Measurements from ENCODE around the gene PLPP1.
A peak's percentile ranks its signal among the peaks of the same experiment; 100 is the strongest.
"Not testable (repeated sequence)": the region's sequence is repeated elsewhere in the genome, so short reads cannot be mapped to it uniquely, and the experiment has no call there.

Gene PLPP1

DNA sequence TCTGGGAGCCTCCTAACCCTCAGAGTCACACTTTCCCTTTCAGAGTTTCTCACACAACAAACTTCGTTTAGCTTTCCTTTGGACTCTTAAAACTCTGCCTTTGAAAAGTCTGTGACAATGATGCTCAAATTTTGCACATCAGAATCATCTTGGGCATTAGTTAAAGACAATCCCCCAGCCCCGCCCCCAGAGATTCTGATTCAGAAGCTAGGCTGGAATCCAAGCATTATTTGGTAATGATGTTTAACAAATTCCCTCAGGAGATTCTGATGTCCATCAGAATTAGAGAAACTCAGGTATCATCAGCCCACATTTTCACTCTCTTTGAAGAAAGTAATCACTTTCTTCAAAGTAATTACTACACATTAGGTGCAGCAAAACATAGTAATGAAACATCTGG is 9.6 kb upstream of the PLPP1 start:
- Histone ChIP-seq H3K9me3 (ENCODE audit: control insufficient read depth, insufficient read depth, low read depth, low read length) (no peaks in the 10 kb centered on the region), H3K27me3 (ENCODE audit: control insufficient read depth, insufficient read depth, low read length) (no peaks in the 10 kb centered on the region), H3K4me3 (ENCODE audit: low read depth, low read length) (no peak overlapping the region), H3K4me1 (ENCODE audit: control insufficient read depth, insufficient read depth, low read length) (peaks cover 14% of the 10 kb centered on the region), H3K9ac (ENCODE audit: low read length) (no peak overlapping the region), H3K27ac (ENCODE audit: low read depth, low read length) (no peak overlapping the region), H3K36me3 (ENCODE audit: control insufficient read depth, insufficient read depth, low read length) (no peaks in the 10 kb centered on the region)

DNA sequence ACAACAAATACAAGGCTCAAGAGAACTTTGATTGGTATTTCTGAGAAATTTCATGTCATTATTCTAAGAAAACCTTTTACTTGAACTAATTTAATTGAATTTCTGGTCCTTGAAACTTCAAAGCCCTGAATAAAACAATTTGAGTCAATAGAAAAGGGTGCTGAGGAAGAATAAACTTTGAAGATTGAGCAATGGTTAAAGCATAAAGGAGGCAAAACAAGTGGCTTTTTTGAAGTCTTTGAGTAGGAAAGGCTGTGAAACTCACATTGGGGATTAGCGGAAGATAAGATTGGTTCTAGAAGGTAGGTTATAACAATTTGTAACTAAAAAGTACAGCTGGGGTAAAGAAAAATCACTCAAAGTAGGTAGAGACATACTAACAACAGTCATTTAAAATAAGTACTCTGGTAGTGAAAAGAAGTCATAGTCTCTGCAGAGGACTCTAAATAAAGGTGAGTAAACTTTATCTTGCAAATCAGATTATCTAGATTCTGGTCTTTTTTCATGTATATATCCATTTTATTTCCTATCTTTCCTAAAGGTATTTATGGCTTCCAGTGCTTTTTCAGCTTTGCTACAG is 6.4 kb upstream of the PLPP1 start:
- H3K4me3 ChIP-seq (ENCODE audit: low read depth, low read length), result no peak overlapping the region
- H3K9me3 ChIP-seq (ENCODE audit: control insufficient read depth, insufficient read depth, low read depth, low read length), result no peaks in the 10 kb centered on the region
- no peaks in the 10 kb centered on the region for H3K36me3 ChIP-seq (ENCODE audit: control insufficient read depth, insufficient read depth, low read length)
- H3K4me1 ChIP-seq (ENCODE audit: control insufficient read depth, insufficient read depth, low read length), result peaks cover 26% of the 10 kb centered on the region
- H3K27ac ChIP-seq (ENCODE audit: low read depth, low read length), result 0 out of 2 replicates have a peak overlapping the region, but pooled peaks have one; percentile 53
- no peak overlapping the region for H3K9ac ChIP-seq (ENCODE audit: low read length)
- H3K27me3 ChIP-seq (ENCODE audit: control insufficient read depth, insufficient read depth, low read length), result no peaks in the 10 kb centered on the region

- no peak overlapping the region for H3K9ac ChIP-seq (ENCODE audit: low read length)
- H3K9me3 ChIP-seq (ENCODE audit: control insufficient read depth, insufficient read depth, low read depth, low read length), result no peaks in the 10 kb centered on the region
- no peaks in the 10 kb centered on the region for H3K36me3 ChIP-seq (ENCODE audit: control insufficient read depth, insufficient read depth, low read length)
- H3K27ac ChIP-seq (ENCODE audit: low read depth, low read length), result no peak overlapping the region
- H3K27me3 ChIP-seq (ENCODE audit: control insufficient read depth, insufficient read depth, low read length), result no peaks in the 10 kb centered on the region
- H3K4me3 ChIP-seq (ENCODE audit: low read depth, low read length), result no peak overlapping the region
- H3K4me1 ChIP-seq (ENCODE audit: control insufficient read depth, insufficient read depth, low read length), result peaks cover 32% of the 10 kb centered on the region
Observed at GRCh38 chr5:55540525-55540924, 5.8 kb upstream of the PLPP1 start.

DNA sequence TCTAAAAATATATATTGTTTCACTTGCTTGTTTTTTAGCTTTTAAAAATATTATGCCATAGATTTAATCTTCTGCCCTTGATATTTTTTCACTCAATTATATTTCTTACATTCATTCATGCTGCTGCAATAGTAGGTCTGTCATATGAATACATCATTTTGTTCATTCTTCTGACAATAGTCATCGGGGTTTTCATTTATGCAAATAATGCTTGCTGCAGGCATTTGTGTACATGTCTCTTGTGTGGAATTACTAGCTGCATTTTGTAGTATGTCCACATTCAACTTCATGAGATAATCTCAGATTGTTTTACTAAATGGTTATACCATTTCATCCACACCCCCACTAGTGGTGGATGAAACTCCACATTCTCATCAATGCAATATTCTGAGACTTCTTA is 5.3 kb upstream of the PLPP1 start:
- Histone ChIP-seq H3K36me3 (ENCODE audit: control insufficient read depth, insufficient read depth, low read length) (no peaks in the 10 kb centered on the region), H3K27ac (ENCODE audit: low read depth, low read length) (no peak overlapping the region), H3K9ac (ENCODE audit: low read length) (no peak overlapping the region), H3K9me3 (ENCODE audit: control insufficient read depth, insufficient read depth, low read depth, low read length) (no peaks in the 10 kb centered on the region), H3K4me1 (ENCODE audit: control insufficient read depth, insufficient read depth, low read length) (peaks cover 34% of the 10 kb centered on the region), H3K4me3 (ENCODE audit: low read depth, low read length) (no peak overlapping the region), H3K27me3 (ENCODE audit: control insufficient read depth, insufficient read depth, low read length) (no peaks in the 10 kb centered on the region)

DNA sequence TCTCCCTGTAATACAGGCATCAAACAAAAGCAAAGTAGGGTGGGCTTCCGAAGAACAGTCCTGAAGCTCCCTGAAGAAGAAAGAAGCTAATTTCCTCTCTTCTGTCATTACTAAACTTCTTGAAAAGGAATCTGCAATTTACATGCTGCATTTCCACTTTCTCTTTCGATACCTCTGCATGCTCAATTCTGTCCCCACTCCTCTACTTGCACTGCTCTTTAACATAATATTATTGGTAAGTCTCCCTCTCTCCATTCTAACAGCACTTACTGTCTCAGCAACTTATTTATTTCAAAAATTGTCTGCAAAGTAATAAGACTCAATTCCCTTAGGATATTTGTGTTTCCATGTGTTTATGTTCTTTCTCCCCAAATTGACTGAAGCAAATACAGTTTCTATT is 3.9 kb upstream of the PLPP1 start:
- no peaks in the 10 kb centered on the region for H3K9me3 ChIP-seq (ENCODE audit: control insufficient read depth, insufficient read depth, low read depth, low read length)
- H3K27ac ChIP-seq (ENCODE audit: low read depth, low read length), result no peak overlapping the region
- H3K9ac ChIP-seq (ENCODE audit: low read length), result no peak overlapping the region
- H3K36me3 ChIP-seq (ENCODE audit: control insufficient read depth, insufficient read depth, low read length), result no peaks in the 10 kb centered on the region
- peaks cover 34% of the 10 kb centered on the region for H3K4me1 ChIP-seq (ENCODE audit: control insufficient read depth, insufficient read depth, low read length)
- H3K27me3 ChIP-seq (ENCODE audit: control insufficient read depth, insufficient read depth, low read length), result no peaks in the 10 kb centered on the region
- no peak overlapping the region for H3K4me3 ChIP-seq (ENCODE audit: low read depth, low read length)

GRCh38 chr5:55537315-55537714 is 2.6 kb upstream of the PLPP1 start:
- not testable (repeated sequence) for H3K9ac ChIP-seq (ENCODE audit: low read length); H3K36me3 ChIP-seq (ENCODE audit: control insufficient read depth, insufficient read depth, low read length); H3K4me3 ChIP-seq (ENCODE audit: low read depth, low read length); H3K9me3 ChIP-seq (ENCODE audit: control insufficient read depth, insufficient read depth, low read depth, low read length); H3K27ac ChIP-seq (ENCODE audit: low read depth, low read length); H3K27me3 ChIP-seq (ENCODE audit: control insufficient read depth, insufficient read depth, low read length)
- peaks cover 38% of the 10 kb centered on the region for H3K4me1 ChIP-seq (ENCODE audit: control insufficient read depth, insufficient read depth, low read length)

DNA sequence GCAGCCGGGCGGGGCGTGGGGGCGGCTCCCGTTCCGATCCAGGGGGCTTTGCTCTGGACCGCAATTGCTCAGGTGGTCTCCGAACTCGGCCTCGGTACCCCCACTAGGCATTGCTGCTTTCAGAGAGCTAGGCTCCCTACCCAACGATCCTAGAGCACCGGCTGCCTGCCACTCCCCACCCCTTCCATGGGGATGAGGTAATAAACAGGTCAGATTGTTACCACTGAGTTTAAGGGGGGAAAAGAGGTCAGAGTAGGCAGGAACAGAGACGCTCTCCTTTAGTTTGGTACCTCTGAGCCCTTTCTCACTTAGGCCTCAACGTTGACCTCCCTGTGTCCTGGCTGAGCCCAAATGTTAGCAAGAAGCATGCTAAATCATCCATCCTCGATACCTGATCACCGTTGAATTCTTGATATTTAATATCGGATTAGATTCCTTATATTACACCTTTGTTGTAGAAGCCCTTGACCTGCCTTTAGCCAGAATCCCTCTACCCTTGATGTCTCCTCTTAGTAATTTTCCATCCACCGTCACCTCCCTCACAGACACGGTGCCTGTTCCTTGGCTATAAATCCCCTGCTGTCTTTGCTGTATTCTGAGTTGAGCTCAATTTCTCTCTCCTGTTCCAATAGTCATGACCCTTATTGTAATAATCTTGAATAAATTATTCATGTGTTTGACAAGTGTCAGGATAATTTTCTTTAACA is 588 bp upstream of the PLPP1 start:
- Histone ChIP-seq H3K27me3 (ENCODE audit: control insufficient read depth, insufficient read depth, low read length) (no peaks in the 10 kb centered on the region), H3K27ac (ENCODE audit: low read depth, low read length) (peak overlapping the region; percentile 2; the same call in 1 of the 2 replicates), H3K9me3 (ENCODE audit: control insufficient read depth, insufficient read depth, low read depth, low read length) (no peaks in the 10 kb centered on the region), H3K36me3 (ENCODE audit: control insufficient read depth, insufficient read depth, low read length) (peaks cover 6% of the 10 kb centered on the region; the same call in 1 of the 2 replicates), H3K9ac (ENCODE audit: low read length) (peak overlapping the region; percentile 68), H3K4me3 (ENCODE audit: low read depth, low read length) (peak overlapping the region; percentile 67), H3K4me1 (ENCODE audit: control insufficient read depth, insufficient read depth, low read length) (peaks cover 32% of the 10 kb centered on the region)

DNA sequence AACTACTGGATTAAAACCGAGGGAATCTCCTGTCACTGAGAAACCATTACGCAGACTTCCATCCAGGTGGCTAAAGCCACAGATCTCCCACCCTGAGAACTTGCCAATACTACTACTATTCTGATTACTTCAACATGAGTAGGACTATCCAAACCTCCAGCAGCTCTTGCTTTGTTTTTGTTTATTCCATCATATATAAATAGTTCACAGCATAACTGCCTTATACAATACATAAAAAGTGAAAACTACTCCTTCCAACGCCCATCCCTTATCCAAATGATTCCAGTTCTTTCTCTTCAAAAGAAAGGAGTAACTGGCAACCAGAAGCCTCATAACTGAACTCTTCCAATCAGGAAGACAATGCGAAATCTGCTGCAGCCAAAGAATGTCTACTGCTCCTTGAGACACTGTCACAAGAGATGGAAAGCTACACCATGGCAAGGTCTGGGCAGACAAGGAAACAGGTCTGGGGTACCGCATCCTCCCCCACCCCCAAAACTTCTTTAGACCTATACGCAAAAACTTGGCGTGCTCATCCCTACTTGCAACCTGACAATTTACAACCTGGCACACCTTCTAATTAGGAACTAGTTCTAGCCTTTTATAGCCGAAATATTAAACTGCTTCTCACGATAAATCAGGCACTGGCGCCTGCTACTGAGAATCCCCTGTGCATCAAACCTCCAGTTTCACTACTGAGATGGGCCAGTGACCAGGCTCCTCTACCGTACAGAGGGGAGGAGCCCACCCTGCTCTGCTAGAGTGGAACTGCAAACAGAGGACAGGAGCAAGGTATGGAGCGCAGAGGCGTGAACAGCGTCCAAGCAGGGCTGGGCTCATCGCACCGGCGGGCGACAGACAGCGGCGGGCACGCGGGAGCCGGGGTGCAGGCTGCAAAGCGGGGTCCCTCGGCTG is 986 bp downstream of the PLPP1 start:
- no peaks in the 10 kb centered on the region for H3K9me3 ChIP-seq (ENCODE audit: control insufficient read depth, insufficient read depth, low read depth, low read length)
- peaks cover 31% of the 10 kb centered on the region for H3K4me1 ChIP-seq (ENCODE audit: control insufficient read depth, insufficient read depth, low read length)
- H3K9ac ChIP-seq (ENCODE audit: low read length), result peak overlapping the region; percentile 88
- H3K27me3 ChIP-seq (ENCODE audit: control insufficient read depth, insufficient read depth, low read length), result no peaks in the 10 kb centered on the region
- peak overlapping the region; percentile 90; the same call in 1 of the 2 replicates for H3K27ac ChIP-seq (ENCODE audit: low read depth, low read length)
- H3K4me3 ChIP-seq (ENCODE audit: low read depth, low read length), result peak overlapping the region; percentile 67
- peaks cover 9% of the 10 kb centered on the region; the same call in 1 of the 2 replicates for H3K36me3 ChIP-seq (ENCODE audit: control insufficient read depth, insufficient read depth, low read length)

DNA sequence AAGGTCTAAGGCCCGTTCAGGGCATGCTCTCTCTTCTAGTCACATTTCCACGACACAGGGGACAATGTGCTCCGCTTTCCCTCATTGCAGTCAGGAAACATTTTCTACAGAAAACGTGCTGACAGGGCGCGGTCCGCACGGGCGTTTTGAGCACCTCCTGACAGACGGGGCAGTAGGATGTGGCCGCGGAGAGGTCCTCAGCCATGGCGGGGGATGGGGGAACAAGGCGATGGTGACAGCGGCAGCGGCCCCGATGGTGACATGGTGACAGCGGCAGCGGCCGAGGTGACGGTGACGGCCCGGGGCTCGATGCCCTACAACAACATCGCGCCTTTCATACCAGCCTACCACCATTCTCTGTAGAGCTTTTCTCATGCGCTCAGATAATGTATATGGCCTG is 4.1 kb downstream of the PLPP1 start:
- Histone ChIP-seq H3K4me1 (ENCODE audit: control insufficient read depth, insufficient read depth, low read length) (peaks cover 19% of the 10 kb centered on the region), H3K36me3 (ENCODE audit: control insufficient read depth, insufficient read depth, low read length) (peaks cover 16% of the 10 kb centered on the region; the same call in 1 of the 2 replicates), H3K27me3 (ENCODE audit: control insufficient read depth, insufficient read depth, low read length) (no peaks in the 10 kb centered on the region), H3K4me3 (ENCODE audit: low read depth, low read length) (no peak overlapping the region), H3K9me3 (ENCODE audit: control insufficient read depth, insufficient read depth, low read depth, low read length) (no peaks in the 10 kb centered on the region), H3K27ac (ENCODE audit: low read depth, low read length) (no peak overlapping the region), H3K9ac (ENCODE audit: low read length) (no peak overlapping the region)

GRCh38 chr5:55524816-55525215 is 9.9 kb downstream of the PLPP1 start:
- Histone ChIP-seq H3K4me3 (ENCODE audit: low read depth, low read length) (no peak overlapping the region), H3K27ac (ENCODE audit: low read depth, low read length) (no peak overlapping the region), H3K9ac (ENCODE audit: low read length) (no peak overlapping the region), H3K4me1 (ENCODE audit: control insufficient read depth, insufficient read depth, low read length) (peaks cover 3% of the 10 kb centered on the region; the same call in 1 of the 2 replicates), H3K27me3 (ENCODE audit: control insufficient read depth, insufficient read depth, low read length) (no peaks in the 10 kb centered on the region), H3K9me3 (ENCODE audit: control insufficient read depth, insufficient read depth, low read depth, low read length) (no peaks in the 10 kb centered on the region), H3K36me3 (ENCODE audit: control insufficient read depth, insufficient read depth, low read length) (0 out of 2 replicates have a peak, but pooled peaks cover 10% of the 10 kb centered on the region)

DNA sequence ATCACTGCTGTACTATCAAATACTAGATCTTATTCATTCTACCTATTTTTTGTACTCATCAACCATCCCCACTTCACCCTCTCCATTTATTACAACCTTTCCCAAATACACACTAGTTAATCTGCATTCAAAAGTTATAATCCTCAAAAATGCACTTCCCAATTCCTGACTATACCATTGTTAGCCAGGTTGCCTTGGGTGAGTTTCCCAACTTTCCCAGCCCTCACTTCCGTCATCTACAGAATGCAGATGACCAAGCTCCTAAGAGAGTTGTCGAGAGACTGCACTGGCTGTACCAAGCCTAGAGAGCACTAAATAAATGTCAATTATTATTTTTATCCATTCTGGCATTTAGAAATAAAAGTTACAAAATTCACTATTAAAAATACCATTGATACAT is 11.5 kb downstream of the PLPP1 start:
- Histone ChIP-seq H3K27me3 (ENCODE audit: control insufficient read depth, insufficient read depth, low read length) (no peaks in the 10 kb centered on the region), H3K9me3 (ENCODE audit: control insufficient read depth, insufficient read depth, low read depth, low read length) (no peaks in the 10 kb centered on the region), H3K36me3 (ENCODE audit: control insufficient read depth, insufficient read depth, low read length) (0 out of 2 replicates have a peak, but pooled peaks cover 10% of the 10 kb centered on the region), H3K27ac (ENCODE audit: low read depth, low read length) (no peak overlapping the region), H3K4me3 (ENCODE audit: low read depth, low read length) (no peak overlapping the region), H3K9ac (ENCODE audit: low read length) (no peak overlapping the region), H3K4me1 (ENCODE audit: control insufficient read depth, insufficient read depth, low read length) (peaks cover 7% of the 10 kb centered on the region; the same call in 1 of the 2 replicates)
